Putamen (tissue), 1 donor: Measurements from ENCODE around the gene FXYD3.

Source experiments
- DNase-seq: peaks from one replicate; pipeline ENCODE4 v3.0.0-alpha.2; 2016; ENCODE audit warnings: low spot score

The FXYD3 gene

GRCh38 chr19:35160629-35161433 lies 45.2 kb downstream of the FXYD3 start:
- DNase-seq = no peak

GRCh38 chr19:35161434-35161743 lies 45.8 kb downstream of the FXYD3 start:
- DNase-seq = no peak

- no peak for DNase-seq
Measured at GRCh38 chr19:35162471-35163326, 47.1 kb downstream of the FXYD3 start.

- no peak for DNase-seq
Measured at GRCh38 chr19:35164418-35164817, 48.8 kb downstream of the FXYD3 start.

- no peak for DNase-seq
Measured at GRCh38 chr19:35165200-35166058, 49.8 kb downstream of the FXYD3 start.

GRCh38 chr19:35166100-35167063 lies 50.8 kb downstream of the FXYD3 start:
- DNase-seq = no peak

- DNase-seq = no peak
Measured at GRCh38 chr19:35167251-35168119, 51.9 kb downstream of the FXYD3 start.

GRCh38 chr19:35168196-35168595 lies 52.6 kb downstream of the FXYD3 start:
- no peak for DNase-seq

GRCh38 chr19:35169221-35169995 lies 53.8 kb downstream of the FXYD3 start:
- DNase-seq = no peak

- DNase-seq = no peak
Measured at GRCh38 chr19:35170359-35171061, 54.9 kb downstream of the FXYD3 start.

GRCh38 chr19:35171730-35172129 lies 56.1 kb downstream of the FXYD3 start:
- no peak for DNase-seq
